Measurements from ENCODE around the gene GPRC5D.

The GPRC5D gene

DNA sequence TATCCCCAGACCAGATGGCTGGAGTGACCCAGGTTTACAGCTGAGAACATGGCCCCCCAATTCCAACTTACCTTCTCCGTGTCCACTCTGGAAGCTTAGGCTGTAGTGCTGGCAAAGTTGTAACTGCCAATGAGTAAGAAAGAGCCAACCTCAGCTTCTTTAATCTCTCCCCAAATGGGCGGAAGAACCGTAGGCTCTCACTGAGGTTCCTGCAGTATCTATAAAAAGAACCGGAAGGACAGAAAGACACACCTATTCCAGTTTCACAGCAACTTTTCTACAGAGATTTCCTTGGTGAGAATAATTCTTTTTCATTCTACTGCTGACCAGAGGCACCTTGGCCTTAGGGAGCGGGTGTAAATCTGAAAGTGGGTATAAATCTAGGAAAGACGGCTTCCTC is at the start of gene GPRC5D:
Gene GPRC5D, minus strand, starts transcription at position 135 of the 400 bp plus-strand sequence. CDS start 1,786 bp downstream, outside the sequence.
- no peak within 1 kb of the TSS for H3K4me3 ChIP-seq (ENCODE audit: low read depth, low read length)

DNA sequence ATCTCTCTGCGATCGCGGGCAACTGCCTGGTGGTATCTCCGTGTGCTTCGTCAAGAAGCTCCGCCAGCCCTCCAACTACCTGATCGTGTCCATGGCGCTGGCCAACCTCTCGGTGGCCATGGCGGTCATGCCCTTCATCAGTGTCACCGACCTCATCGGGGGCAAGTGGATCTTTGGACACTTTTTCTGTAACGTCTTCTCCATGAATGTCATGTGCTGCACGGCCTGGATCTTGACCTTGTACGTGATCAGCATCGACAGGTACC is 49.7 kb upstream of the GPRC5D start:
- H3K4me3 ChIP-seq (ENCODE audit: low read depth, low read length): peak overlapping the region; percentile 39

DNA sequence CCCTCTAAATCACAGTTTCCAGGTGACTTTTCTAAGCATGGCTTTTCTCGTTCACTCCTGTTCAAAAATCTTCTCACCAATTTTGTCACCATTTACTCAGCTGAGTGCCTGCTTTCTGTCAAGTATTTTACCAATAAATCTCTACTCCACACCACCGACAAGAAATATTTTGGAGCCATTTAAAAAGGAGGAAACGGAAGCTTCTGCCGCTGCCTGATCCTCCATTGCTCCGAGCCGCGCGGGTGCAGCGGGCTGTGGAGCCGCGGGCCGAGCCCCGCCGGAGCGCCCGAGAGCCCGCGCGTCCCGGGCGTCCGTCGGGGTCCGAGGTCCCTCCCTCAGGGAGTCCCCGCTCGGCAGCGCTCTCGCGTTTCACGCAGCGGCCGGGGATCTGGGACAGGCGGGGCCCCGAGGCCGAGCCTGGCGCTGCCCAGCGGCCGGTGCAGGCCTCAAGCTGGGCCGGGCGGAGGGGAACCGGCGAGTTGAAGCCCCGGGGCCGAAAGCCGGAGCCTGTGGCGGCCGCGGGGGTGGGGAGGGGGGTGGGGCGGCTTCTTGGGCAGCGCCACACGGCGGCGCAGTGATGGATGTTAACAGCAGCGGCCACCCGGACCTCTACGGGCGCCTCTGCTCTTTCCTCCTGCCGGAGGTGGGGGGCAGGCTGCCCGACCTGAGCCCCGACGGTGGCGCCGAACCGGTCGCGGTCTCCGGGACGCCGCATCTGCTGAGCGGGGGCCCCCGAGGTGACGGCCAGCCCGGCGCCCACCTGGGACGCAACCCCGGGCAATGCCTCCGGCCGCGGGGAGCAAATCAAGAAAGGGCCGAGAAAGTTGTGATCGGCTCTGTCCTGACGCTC is 49.2 kb upstream of the GPRC5D start:
- peak overlapping the region; percentile 58 for H3K4me3 ChIP-seq (ENCODE audit: low read depth, low read length)

DNA sequence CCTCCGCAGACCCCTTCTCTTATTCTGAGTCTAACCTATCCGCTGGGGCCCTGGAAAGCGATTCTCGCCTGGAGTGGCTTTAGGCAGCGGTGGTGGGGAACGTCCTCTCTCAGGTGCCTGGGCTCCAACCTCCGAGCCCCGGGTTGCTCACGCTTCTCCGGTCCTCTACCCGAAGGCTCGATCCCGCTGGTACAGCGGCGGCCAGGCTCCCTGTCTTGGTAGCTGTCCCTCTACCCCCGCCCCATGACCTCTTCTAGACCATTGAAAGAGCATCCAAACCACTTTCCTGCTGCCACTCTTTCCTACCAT is 48.6 kb upstream of the GPRC5D start:
- H3K4me3 ChIP-seq (ENCODE audit: low read depth, low read length): peak overlapping the region; percentile 58

DNA sequence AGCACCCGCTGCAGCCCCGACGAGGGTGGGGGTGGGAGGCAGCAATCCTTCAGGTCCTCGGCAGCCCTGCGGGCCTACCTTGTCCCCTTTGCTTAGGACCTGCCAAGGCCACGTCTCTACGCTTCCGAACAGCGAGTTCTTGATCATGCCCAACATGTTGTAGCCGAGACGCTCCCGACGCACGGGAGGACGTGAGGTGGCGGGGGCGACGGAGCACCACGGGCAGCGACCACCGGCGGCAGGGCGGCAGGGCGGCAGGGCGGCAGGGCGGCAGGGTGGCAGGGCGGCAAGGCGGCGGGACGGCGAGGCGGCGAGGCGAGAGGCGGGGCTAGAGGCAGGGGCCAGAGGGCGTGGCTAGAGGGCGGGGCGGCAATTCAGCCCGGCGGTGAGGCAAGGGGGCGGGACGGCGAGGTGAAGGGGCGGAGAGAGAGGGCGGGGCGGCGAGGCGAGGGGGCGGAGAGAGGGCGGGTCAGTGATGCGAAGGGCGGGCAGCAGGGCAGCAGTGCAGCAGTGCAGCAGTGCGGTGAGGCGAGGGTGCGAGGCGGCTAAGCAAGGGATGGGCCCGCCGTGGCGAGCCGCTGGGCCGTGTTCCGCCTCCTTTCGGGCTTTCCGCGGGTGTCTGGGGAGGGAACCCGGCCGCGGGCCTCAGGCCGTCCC is 48.1 kb upstream of the GPRC5D start, which contains the start of gene HEBP1:
Gene HEBP1, minus strand, starts transcription at position 307 of the 657 bp plus-strand sequence. Its CDS starts 151 bp downstream, at position 156.
- peak within 1 kb of the TSS; percentile 69 for H3K4me3 ChIP-seq (ENCODE audit: low read depth, low read length)

DNA sequence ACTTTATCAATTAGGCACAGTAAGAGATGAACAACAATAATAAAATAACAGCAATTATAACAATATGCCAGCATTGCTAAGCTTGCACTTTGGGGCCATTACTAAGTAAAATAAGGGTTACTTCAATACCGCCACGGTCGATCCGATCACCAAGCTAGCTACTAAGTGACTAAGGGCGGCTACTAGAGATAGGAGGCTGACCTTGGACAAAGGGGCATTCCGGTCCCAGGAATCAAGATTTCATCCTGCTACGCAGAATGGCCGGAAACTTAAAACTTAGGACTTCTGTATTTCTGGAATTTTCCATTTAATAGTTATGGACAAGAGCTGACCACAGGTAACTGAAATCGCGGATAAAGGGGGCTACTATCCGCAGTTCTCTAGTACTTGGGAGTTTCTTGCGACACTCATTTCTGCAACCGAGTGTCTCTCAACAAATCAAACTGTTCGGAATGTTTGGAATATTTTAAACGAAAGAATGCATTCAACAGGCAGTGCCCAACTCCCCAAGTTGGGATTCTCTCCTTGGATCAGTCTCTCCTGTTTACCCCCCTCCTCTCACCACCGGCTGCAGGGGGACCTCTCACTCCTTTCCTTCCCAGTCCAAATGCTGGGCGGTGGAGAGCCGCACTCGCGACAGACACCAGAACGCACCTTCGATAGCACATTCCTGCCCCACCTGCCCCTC is 47.4 kb upstream of the GPRC5D start:
- peak overlapping the region; percentile 69 for H3K4me3 ChIP-seq (ENCODE audit: low read depth, low read length)

DNA sequence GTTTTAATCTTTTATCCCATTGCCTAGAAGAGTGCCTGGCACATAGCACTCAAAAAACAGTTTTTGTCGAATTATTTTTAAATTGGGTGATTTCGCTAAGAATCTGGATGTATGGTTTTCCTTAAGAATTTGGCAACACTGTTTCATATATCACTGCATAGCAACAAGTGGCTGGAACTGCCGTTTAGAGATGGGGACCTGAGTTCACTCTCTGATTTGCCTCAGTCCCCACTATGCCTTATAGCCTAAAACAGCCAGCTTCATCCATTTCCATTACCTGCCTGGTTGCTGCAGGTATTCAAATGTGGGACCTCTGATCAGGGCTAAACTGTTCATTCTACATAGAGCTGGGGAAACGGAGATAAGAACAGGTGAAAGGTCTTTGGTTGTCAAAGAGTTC is 46.3 kb upstream of the GPRC5D start:
- no peak overlapping the region for H3K4me3 ChIP-seq (ENCODE audit: low read depth, low read length)

DNA sequence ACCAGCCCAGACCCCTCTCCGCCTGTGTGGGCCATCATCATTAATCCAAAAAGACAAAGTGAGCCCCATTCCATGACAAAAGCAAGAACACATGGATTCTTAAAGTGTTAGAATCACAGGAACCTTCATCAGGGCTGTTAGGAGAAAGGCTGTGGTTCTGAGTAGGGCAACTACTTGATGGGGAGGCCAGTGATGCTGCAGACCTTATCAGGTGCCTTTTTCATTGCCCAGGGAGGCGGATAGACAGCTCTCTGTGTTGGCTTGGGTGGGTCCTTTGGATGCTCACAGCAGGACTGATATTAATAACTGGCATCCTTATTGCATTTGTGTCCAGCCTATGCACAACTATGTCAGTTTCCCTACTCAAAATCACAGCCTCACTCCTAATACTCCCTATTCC is 45.8 kb upstream of the GPRC5D start:
- H3K4me3 ChIP-seq (ENCODE audit: low read depth, low read length): no peak overlapping the region

DNA sequence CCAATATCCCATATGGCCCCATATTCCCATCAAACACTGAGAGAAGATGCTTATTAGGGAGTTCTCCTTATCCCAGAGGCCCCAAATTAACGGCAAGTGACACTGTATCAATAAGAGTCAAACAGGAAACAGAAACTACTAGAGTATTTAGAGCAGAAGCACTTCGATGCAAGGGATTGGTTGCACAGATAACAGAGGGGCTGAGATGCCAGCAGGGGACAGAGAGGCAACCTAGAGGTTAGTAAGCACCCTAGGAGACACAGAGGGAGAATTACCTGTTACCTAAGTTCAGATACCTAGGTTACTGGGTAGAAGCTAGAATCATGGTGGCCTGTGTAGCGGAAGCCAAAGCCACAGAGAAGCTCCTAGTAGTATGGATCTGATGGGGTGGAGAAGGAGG is 45.2 kb upstream of the GPRC5D start:
- no peak overlapping the region for H3K4me3 ChIP-seq (ENCODE audit: low read depth, low read length)

DNA sequence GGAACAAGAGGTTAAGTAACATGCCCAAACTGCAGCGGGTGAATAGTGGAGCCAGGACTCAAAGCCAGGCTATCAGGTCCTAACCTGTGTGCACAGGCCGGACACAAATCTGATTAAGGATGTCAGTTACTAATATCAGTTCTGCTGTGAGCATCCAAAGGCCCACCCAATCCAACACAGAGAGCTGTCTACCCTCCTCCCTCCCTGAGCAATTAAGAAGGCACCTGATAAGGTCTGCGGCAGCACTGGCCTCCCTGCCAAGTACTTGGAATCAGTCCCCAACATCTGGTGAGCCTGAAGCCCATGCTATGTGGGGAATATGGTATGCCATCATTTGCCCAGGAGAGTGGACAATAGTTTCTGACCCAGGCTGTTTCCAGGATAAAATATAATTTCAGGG is 44.2 kb upstream of the GPRC5D start:
- no peak overlapping the region for H3K4me3 ChIP-seq (ENCODE audit: low read depth, low read length)

DNA sequence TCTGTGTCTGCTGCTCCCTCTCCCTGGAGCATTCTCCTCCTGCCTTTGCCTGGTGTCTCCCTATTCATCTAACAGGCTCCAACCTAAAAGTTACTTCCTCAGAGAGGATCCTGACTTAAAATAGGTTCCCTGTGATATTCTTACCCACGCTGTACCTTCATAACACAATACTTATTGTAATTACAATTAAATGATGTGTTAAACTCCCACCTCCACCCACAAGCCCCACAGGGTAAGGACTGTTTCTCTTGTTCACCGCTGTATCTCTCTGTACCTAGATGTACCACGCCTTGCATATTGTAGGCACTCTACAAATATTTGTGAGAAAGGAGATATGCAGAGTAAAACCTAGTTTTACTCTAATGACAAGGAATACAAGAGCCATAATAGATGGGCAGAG is 43.1 kb upstream of the GPRC5D start:
- H3K4me3 ChIP-seq (ENCODE audit: low read depth, low read length): no peak overlapping the region

DNA sequence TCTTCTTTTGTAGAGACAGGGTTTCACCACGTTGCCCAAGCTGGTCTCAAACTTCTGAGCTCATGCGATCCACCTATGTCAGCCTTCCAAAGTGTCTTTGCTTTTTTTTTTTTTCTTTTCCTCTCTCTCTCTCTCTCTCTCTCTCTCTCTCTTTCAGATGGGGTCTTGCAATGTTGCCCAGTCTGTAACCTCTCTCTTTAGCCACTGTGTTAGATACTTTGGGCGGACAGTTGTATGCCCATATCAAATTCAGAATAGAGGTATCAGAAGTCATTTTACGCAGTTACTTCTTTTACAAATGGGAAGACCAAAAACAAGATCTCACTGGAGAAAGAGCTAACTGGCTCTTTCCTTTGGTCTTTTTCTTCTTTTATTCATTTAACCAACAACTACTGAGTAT is 41.4 kb upstream of the GPRC5D start:
- H3K4me3 ChIP-seq (ENCODE audit: low read depth, low read length): no peak overlapping the region

DNA sequence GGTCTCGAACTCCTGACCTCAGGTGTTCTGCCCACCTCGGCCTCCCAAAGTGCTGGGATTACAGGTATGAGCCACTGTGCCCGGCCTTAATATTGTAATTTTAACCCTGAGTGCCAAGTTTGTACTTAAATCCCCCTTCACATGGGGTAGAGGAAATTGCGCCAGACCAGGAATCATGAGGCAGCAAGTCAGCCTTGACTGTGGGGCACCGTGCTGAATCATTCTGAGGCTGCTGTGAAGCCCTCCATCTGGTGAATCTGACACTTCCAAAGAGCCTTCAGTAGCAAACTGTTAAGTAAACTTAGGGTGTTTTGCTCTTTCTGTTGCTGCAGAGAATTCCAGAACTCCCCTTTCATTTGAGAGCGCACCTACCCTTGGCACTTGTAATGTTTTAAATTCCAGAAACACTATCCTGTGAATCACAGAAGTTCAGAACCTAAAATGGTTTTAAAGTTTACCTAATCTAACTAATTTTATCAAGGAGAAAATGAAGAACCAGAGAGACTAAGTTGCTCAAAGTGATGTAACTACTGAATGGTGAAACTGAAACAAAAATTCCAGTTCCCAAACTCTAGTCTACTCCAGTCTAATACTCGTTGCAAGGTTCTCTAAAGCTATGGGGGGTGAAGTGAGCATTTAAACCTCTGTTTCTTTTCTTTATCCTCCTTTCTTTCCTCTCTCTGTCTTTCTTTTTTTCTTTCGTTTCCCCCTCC is 40.6 kb upstream of the GPRC5D start:
- H3K4me3 ChIP-seq (ENCODE audit: low read depth, low read length): no peak overlapping the region

DNA sequence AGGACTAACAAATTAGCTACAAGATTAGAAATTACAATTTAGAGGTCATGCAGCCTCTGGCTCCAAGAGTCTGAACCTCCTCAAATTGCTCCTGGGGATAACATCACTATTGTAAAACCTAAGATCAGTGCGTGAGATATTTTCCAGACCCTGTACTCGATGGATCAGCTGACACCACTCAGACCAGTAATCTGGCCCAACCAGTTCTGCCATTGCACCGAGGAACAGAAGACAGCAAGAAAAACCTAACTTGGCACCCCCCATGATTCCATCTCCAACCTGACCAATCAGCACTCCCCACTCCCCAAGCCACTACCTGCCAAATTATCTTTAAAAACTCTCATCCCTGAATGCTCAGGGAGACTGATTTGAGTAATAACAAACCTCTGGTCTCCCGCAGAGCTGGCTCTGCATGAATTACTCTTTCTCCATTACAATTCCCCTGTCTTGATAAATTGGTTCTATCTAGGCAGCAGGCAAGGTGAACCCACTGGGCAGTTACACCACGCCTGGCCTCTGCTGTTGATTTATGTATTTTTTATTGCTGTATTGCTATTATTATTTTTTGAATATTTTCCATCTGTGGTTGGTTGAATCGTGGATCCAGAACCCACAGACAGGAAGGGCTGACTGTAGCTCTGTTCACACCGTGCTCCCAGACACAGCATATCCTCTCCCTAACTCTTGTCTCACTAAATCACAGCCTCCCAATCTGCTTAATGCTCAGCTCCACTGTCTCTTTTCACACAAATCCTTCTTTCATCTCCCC is 38.9 kb upstream of the GPRC5D start:
- H3K4me3 ChIP-seq (ENCODE audit: low read depth, low read length): no peak overlapping the region

DNA sequence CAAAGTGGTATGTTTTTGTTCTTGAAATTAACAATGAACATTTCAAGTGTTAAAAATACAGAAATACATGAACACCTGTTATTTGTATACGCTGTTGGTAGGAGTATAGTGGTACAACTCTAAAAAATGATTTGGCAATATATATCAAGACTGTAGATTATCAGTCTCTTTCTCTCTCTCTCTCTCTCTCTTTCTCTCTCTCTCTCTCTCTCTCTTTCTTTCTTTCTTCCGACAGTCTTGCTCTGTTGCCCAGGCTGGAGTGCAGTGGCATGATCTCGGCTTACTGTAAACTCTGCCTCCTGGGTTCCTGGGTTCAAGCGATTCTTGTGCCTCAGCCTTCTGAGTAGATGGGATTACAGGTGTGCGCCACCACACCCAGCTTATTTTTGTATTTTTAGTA is 35.5 kb upstream of the GPRC5D start:
- H3K4me3 ChIP-seq (ENCODE audit: low read depth, low read length): no peak overlapping the region

DNA sequence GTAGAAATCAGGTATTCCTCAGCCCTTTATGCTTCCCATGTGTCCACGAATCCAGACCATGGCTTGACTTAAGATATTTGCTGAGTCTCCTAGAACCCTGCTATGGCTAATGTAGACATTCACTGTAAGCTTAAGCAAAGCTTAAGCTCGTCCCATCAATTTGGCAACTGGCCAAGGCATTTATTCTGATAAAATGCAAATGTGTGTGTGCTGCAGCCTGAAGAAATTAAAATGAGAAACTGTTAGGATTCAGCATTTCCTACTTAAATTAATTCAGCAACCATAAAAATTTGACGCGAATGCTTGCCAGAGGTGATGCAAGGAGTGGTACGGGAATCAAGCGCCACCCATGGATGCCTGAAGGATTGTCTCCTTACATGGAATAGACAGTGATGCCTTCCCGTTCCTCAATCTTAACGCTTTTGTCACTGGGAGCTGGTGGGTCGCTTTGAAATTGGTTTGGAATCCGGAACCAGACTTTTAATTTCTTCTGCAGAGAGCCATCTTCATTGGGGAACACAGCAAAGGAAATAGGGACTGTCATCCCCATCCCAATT is 34.9 kb upstream of the GPRC5D start:
- no peak overlapping the region for H3K4me3 ChIP-seq (ENCODE audit: low read depth, low read length)

DNA sequence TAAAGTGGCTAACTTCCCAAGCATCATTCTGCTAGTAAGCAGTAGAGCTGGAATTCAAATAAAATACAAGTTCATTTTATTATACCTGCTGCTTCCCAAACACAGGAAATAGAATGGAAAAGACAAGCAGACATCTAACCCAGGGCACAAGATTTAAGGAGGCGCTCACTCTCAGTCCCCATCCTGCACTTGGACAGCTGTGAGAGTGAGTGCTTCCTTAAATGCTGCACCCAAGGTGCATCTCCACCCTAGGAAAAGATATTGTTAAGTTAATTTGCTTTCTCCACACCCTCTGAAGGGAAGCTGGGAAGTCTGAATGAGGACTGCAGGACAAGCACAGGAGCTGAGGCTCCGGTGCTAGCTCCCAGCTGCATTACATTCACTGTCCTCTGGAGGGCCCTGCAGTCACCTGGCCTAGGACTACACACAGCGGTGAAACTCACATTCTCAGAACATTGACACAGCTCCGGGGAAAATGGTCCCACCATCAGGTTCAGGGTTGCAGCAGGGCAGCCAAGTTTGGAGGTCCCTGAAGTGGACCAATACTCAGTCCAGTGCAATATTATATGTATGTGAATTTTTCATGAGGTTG is 33.9 kb upstream of the GPRC5D start:
- no peak overlapping the region for H3K4me3 ChIP-seq (ENCODE audit: low read depth, low read length)

DNA sequence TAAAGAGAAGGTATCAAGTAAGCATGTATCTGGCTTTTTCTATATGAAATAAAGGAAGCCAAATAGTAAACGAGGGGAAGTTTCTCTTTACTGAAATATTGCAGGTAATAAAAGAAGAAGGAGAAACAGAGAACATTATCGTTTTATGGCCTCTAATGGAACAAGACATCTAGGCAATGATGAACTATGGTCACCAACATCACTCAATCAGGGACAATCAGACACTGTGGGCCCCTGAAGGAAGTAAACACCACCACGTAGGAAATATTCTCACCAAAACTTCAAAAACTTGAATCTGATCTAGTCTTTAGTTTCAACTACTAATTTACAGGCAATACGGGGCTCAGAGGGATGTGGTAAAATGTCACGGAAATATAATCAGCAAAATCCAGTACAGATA is 32.2 kb upstream of the GPRC5D start:
- no peak overlapping the region for H3K4me3 ChIP-seq (ENCODE audit: low read depth, low read length)

DNA sequence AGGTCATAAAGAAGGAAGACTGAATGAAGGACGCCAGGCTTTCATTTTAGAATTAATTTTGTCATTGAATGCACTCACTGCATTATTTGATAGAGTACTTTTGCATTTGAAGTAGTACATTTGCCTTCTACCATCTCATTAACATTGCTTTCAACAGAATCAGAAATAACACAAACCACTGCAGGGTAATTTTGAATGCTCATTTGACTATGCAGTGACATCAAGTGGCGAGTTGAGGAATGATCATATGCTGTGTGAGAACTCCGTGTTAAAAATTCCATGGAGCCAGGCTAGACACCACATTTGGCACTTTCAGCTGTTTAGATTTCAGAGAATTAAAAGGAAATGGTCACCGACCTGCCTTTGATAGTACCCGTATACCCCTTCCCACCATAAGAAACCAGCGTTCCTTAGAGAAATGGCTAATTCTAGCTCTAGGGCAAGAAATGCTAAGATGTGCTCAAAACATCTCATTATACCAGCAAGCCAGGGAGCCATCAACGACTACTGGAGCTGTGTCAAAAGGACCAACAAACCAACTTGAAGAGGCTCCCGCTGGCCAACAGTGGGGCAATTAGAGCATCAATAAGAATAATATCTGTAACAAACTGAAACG is 31.6 kb upstream of the GPRC5D start:
- no peak overlapping the region for H3K4me3 ChIP-seq (ENCODE audit: low read depth, low read length)

DNA sequence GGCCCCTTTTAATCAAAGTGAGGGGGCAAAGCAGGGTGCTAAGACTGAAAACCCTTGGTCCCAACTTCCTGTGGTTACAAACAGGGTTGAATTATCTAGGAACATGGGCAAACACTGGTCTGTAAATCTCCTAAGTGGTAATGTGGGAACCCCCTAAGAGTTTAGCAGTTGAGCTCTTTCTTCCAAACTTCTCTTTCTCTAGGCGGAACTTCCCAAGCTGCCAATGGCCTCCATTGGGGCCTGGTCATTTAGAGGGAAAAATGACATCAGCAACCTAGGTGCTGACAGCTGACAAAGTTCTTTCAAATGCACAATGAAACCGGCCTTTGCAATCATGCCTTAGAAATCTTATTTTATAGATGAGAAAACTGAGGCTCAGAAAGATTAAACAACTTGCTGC is 30.4 kb upstream of the GPRC5D start:
- H3K4me3 ChIP-seq (ENCODE audit: low read depth, low read length): no peak overlapping the region

Data from iPS-11a (cell line).